ENCODE data around the gene LPP.

LPP gene

DNA sequence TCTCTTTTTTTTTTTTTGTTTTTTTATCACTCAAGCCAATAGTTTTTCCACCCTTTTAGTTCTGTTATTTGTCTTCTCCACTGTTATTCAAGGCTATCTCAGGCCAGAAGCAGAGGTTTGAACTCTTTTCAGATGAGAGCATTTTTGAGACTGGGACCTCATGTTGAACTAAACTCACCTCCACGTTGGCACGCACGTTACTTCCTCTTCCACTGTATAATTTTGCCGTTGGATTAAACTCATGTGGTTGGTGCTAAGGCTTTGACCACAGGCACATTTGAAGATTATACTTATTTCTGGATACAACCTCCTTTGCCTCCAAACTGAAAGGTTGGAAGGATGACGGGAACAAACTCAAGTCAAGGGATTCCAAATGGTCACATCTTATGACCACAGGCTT lies 516.5 kb downstream of the LPP start:
- DNase-seq (ENCODE audit: low read depth in 2 of 2): no peak

DNA sequence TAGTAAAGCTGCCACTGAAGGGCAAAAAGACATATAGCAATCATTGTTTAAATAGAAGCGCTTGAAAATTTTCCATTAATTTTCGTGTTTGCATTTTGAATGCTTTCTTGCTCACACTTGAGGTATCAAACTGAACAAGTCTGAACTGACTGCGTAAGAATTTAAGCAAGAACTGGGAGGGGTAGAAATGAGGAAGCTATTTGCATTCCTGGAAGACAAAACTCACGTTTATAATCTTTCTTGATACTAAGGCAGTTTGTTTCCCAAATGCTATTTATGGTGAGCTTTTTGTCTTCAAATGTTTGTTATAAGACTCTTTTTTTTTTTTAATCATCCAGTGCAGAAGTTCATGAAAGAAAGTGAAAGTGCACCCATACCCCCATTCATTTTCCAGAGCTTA lies 518.0 kb downstream of the LPP start:
- no peak for DNase-seq (ENCODE audit: low read depth in 2 of 2)

DNA sequence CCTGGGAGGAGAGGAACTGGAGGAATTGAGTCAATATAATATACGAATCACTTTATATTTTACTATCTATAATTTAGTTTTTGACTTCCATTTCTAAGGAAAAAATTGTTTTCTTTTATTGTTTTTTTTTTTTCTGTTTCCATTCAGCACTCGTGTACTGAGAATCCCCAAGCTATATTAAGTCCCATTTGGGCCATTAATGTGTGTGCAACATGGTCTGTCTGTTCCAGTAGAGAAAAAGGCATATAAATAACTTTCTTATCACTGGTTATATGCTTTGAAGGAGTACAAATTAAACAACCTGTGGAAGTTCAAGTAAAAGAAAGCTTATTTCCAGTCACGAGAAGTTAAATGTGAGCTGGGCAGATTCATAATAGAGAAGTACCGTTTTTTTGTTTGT lies 518.9 kb downstream of the LPP start:
- no peak for DNase-seq (ENCODE audit: low read depth in 2 of 2)

DNA sequence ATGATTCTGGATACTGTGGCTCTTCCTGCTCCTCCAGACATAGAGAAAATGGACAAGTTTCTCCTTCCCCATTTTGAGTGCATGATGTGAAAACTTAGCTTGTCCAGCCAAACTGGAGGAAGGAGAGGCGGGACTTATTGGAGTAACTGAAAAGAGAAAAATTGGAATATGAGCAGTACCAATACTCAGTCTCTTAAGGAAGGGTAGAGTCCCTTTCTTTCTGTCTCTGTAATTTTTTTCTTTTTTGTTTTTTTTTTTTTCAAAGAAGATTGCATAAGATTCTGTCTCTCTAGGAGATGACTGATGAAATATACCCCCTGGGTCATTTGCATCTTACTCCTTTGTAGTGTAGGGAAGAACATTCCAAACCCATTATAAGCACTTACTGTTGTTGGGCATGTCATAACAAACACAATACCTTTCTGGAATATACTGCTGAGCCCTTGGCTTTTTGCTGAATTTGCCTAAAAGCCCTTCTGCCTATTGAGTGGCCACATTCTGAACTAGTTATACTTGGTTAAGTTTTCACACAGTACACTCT lies 519.8 kb downstream of the LPP start:
- no peak for DNase-seq (ENCODE audit: low read depth in 2 of 2)

DNA sequence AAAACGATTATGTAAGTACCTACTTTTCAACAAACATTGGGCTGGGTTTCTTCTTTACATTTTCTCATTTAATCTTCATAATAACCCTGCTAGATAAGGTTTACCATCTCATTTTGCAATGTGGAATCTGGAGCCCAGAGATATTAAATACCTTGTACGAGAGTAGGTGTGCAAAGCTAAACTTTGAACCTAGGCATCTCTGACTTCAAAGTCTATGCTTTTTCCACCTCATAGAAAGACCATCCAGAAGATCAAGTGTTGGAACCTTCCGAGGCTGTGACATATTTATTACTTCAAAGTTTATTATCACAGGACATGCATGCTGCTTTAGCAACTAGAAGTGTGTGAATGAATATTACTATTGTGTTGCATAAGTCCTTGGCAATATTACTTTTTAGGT lies 520.6 kb downstream of the LPP start:
- no peak for DNase-seq (ENCODE audit: low read depth in 2 of 2)

DNA sequence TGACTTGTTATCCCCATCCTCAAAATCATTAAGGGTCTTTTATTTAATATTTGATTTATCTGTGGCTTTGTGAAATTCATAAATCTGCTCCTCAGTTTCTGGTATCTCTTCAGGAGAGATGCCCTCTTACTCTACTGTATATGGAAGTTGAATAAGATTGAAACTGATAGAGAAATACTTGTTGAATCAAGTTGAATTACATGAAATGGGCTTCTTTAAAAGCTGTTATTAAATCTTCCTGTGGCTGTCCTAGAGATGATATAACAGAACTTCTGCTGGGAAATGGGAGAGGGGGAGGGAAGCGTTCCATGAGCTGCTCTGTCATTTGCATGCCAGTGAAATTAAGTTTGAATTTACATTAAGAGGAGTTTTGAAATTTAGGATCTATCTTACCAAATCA lies 523.4 kb downstream of the LPP start:
- no peak for DNase-seq (ENCODE audit: low read depth in 2 of 2)

DNA sequence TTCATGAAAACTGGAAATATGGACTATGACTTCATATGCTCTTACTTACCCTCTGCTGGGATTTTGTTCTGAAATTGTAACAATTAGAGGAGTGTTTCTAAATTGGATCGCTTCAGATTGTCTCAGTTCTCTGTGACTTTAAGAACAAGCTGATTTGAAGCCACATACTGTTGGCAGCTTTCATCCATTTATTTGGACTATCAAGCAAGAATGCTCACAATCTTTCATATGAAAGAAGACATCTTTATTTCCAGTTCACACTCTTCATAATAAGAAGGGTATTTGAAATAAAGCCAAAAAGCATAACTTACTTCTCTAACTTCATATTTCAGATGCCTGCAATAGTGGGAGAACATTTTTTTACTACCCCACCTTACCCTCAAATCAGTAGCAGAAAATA lies 526.2 kb downstream of the LPP start:
- no peak for DNase-seq (ENCODE audit: low read depth in 2 of 2)

DNA sequence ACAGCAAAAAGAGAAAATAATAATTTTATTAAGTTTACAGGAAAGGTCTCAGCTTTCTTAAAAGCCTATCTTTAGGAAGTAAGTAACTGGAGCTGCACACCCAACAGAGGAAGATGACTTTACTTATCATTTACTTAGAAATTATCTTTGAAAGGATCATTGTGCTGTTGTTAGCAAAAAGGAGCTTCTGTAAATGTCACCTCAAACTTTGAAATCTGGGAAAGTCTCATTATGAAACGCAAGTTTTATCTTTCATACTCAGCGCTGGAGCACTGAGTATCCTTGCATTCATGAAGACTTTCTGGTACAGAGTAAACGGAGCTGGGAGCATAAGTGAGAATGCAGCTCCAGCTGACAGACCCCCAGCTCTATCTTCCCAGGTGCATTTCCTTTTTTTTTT lies 526.6 kb downstream of the LPP start:
- no peak for DNase-seq (ENCODE audit: low read depth in 2 of 2)

DNA sequence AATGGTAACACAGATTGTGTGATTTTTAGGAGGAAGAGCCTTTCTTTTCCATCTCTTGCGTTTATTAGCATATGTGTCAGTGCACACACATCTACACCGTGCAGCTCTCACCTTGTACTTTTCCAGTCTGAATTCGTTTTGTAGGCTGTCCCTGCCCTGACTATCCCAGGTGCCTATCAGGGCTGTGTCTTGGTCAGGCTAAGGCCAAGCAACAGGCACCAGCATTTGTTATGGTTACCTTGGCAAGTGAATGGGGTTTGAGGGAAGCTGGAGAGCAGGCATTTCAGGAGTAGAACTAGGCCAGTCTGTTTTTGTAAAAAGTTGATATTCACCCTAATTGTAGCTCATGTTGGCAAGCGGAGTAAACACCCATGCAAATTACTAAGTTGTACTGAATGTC lies 528.4 kb downstream of the LPP start:
- no peak for DNase-seq (ENCODE audit: low read depth in 2 of 2)

DNA sequence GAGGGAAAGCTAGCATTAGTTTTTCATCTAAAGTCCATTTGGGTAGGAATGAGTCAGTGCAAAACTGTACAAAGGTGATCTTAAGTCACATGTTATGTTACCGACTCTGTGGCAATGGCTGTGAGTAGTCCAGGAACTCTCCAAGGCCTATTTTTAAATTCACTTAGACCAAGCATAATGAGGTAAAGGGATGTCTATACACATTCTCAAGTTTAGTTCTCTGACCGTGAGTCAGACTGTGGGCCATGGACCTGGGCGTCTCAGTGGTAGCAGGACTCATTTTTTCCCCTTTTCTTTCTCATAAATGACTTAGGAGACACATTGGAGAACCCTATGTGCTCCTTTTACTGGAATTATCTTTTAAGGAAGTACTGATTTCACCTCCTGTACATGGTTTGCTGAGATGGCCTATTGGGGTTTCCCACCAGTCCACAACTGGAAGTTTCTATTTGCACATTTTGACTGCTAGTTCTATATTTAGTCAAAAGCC lies 529.1 kb downstream of the LPP start:
- no peak for DNase-seq (ENCODE audit: low read depth in 2 of 2)

DNA sequence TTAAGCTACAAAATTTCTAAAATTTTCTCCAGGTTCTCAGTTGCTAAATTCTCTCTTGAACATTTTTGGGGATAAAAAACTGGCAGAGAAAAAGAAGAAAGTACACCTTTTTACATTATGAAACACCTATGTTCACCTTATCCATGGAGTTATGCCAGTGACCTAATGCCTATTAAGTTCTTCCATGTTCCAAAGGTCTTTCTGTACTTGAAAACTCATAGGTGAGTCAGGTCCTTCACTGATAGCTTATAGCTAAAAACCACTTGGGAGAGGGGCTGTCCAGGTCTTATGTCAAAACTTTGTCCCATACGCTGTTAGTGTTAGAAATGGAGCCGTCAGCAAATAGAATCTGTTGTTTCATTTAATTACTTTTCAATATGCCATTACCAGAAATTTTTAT lies 530.3 kb downstream of the LPP start:
- no peak for DNase-seq (ENCODE audit: low read depth in 2 of 2)

DNA sequence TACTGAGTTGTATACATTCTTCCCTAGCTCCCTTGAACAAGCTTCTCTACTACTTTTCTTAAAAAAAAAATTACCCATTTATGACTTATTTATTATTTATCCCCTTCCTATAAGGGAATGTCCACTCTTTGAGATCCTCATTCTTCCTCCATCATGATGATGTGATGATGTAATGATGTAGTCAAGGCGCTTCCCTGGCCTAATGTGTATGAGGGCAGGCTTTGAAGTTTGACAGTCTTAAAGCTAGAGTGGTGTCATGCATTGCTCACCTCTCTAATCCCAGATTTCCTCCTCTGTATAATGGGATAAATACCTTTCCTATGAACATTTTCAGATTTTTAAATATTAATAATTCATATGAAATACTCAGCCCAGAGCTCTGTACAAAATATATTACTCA lies 531.8 kb downstream of the LPP start:
- no peak for DNase-seq (ENCODE audit: low read depth in 2 of 2)

DNA sequence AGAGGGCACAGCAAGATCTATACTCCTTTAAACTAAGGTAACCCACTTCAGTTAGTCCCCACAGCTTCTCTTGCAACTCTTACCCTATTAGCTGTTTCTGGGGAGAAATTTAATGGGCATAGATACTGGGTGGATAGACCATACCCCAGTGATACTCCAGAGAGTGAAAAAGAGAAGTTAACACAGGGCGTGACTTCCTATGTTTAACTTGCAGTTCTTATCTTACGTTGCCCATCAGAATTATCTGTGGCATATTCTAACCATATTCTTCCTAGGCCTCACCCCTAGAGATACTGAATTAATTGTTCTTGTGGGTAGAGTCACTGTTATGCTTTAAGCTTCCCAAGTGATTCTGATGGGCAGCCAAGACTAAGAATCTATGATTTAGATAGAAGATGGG lies 532.4 kb downstream of the LPP start:
- DNase-seq (ENCODE audit: low read depth in 2 of 2): no peak

DNA sequence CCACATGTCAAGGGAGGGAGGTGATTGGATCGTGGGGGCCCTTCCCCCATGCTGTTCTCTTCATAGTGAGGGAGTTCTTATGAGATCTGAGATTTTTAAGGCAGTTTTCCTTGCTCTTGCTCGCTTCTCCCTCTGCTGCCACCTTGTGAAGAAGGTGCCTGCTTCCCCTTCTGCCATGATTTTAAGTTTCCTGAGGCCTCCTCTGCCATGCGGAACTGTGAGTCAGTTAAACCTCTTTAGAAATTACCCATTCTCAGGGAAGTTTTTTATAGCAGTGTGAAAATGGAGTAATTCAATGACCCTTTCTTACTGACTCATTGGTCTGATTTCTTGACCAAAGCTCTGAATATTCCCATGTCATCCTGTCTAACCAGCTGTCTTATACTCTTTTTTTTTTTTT lies 533.4 kb downstream of the LPP start:
- no peak for DNase-seq (ENCODE audit: low read depth in 2 of 2)

DNA sequence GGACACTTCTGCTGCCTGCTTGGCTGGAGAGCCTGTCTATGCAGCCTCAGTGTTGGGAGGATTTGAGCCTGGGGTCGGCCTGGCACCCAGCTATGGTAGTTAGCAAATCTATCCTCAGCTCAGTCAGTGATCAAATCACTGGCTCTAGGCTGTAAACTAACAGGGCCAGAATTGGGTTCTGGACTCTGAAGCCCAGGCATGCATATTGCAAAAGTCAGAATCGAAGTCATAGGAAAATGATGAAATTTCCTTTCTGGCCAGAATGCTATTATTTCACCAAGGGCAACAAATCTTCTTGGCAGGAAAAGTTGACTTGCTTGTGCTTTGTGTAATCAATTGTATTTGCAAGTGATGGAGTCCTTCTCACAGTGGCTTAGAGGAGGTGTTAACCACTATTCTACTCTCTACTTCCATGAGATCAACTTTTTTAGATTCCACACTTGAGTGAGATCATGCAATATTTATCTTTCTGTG lies 535.2 kb downstream of the LPP start:
- no peak for DNase-seq (ENCODE audit: low read depth in 2 of 2)

DNA sequence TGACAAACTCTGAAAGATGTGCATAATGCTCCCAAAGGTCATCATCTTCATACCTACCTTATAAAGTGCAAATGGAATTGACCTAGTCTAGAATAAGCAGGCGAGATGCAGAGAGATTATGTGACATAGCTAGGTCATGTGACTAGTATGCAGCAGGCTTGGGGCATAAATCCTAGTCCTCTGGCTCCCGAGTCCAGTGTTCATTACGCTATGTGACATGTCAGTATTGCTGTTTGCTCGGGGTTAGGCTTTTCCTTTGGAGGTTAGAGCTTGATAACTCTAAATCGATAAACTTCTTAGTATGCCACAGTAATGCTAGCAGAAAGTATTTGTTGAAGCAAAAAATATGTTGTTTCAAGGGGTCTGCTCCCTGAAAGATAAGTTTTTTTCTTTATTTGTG lies 536.1 kb downstream of the LPP start:
- no peak for DNase-seq (ENCODE audit: low read depth in 2 of 2)

DNA sequence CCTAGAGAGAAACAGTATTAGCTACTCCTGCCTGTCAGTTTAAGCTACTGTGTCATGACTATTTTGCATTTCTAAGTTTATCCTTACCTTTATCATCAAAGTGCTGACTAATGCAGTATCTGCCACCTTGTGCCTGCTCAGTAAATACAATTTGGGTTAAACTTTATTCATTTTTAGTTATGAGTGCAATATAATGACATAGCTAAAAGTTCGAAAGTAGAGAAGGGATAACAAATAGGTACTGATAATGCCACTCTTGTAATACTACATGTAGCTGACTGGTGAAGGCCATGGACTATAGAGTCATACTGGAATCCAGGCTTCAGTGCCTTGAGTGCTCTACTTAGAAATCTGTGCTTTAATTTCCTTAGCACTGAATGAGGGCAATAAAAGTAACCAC lies 537.0 kb downstream of the LPP start:
- no peak for DNase-seq (ENCODE audit: low read depth in 2 of 2)

DNA sequence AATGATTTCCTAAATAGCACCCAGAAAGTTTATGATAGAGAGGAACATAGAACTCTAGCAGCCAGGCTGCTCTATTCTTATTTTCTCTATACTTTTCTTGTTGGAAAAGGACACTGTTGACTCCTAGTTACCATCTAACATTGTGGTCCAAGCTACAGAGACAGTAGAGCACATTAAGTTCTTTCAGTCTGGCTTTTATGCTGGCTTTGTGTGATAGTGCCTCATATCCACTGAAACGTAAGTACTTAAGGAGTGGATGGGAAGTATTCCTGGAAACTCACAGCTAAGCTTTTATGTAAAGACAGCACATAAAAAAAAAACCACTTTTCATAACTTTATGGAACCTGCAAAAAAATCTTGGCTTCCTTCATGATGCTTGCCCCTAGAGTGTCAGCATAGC lies 537.7 kb downstream of the LPP start:
- no peak for DNase-seq (ENCODE audit: low read depth in 2 of 2)

DNA sequence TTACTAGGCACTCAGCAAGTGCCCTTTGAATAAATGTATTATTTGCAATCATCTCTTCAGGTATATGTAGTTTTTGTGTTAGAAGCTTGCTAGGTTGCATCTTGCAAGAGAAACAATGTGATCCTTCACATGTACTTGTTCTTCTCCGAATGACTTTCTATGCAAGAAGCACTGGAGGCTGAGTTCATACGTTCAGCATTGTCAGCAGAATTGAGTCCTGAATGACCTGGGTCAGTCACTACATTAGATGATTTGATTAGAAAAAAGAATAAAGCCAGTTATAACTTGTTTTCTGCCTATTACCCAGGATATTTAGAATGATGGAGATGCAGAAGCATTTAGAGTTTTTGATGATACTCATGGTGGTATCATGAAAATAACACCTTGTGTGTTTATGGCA lies 538.7 kb downstream of the LPP start:
- DNase-seq (ENCODE audit: low read depth in 2 of 2): no peak

DNA sequence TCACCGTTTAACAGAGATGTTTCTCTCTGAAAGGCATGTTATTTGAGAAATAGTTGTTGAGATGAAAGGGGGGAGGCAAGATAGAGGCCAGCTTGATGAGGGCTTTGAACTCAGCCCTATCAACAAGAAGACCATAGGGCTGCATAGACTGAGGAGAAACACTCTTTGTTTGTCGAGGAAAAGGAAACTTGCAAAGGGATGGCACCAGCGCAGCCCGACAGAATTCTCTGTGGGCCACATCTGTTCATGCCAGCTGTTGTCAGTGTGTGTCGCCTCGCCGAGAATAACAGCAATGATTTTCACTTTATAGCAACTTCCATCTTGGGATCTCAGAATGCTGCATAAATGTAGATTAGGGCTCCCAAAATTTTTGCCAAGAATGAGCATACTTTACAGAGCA lies 539.5 kb downstream of the LPP start:
- no peak for DNase-seq (ENCODE audit: low read depth in 2 of 2)

DNA sequence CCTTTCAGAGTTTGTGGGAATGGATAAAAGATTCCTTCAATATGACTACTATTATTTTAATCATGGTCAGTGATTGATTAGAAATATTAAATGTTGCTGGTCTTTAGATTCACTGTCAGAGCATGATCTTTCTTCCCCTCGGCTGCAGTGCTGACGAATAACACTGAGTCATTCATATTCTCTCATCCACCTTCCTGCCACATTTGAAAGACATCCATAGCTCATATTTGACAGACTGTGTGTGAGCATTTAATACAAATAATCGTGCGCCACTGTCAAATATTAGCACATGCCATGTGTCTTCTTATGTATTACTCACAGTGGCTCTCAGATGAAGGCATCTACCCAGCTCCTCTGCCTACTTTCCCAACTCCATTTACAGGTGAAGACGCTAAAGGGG lies 541.3 kb downstream of the LPP start:
- DNase-seq (ENCODE audit: low read depth in 2 of 2): no peak

DNA sequence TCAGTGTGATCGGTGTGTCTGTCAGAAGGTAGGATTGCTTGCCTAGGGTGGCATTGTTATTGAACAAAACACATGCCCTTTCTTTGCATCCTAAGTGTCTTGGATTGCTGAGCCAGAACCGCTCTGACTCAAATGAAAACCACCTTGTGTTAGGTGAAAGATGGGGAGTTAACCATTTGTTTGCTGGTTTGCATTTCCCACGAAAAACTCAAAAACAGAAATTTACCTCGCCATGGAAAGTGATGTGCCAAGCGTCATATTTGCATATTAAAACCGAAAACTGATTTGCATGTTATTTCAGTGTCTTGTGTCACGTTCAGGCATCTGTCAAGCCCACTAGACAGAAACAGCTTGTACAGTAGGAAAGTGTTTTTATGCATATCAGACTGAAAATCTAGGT lies 543.2 kb downstream of the LPP start:
- no peak for DNase-seq (ENCODE audit: low read depth in 2 of 2)

DNA sequence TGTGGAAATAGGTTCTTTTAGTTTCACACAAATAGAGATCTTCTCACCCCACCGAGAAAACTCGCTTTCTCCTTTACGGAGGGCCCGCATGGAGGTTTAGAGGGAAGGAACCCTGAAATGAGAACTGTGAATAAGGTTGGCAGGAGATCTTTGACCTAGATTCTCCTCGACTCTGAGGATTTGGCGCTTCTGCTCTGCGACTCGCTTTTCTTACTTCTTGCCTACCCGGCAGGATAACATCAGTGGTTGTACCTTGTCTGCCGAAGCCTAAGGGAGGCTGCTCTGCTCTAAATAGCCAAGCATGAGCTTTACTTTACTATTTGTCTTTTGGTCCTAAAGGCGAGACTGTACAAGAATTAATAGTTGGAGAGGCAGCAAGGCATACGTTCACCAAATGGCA lies 544.5 kb downstream of the LPP start:
- DNase-seq (ENCODE audit: low read depth in 2 of 2): no peak

DNA sequence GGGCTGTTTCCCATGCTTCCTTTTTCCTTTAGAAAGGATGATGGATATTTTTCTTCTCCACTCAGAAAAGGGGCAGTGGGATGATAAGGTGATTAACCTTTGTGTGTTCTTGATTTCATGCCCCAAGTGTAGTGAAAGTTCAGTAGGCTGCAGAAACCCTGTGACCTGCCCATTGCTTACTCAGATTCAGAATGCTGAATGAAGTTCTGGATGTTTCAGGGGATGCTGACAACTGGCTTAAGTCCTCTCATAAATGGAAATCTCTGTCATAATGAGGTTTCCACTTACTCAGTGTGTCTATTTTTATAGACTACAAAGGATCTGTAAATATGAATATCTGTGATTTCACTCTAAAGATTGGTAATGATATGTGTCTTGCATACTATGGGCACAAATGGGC lies 546.5 kb downstream of the LPP start:
- no peak for DNase-seq (ENCODE audit: low read depth in 2 of 2)

DNA sequence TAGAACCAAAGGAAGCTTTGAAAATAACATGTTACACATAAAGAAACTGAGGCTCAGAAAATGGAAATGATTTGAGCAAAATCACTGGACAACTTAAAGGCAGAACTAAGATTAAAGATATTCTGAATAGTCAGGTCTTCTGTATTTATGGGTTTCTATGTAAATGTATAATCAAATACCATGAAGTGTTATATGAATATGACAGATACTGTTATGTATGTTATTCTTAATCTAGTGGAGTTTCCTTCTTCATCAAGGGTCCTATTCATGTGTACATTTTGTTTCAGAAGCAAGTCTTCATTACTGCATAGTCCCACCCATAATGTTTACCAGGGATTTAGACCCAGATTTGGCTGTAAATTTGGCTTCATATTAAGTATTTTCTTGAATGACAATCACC lies 547.0 kb downstream of the LPP start:
- no peak for DNase-seq (ENCODE audit: low read depth in 2 of 2)
